K562 (cell line): Measurements from ENCODE around the gene ASIC3. TPM values are rescaled to one million over a fixed set of nuclear protein-coding genes. Genes with fewer than 3 reads are reported as not detected.

ENCODE experiments used
- AFF1 ChIP-seq, 2 experiments: fragments of 450-650 bp; IDR thresholded peaks; 2 replicates each; pipeline ENCODE4 v1.6.1; 2018; ENCODE audit warnings: mild to moderate bottlenecking in 2 of 2, low read depth in 1 of 2; ENCODE audit not compliant: partially characterized antibody in 2 of 2
- AFF4 ChIP-seq: sonication (generic); formaldehyde crosslinking; IDR thresholded peaks from 2 replicates; pipeline ENCODE4 v1.8.0; 2023; ENCODE audit warnings: mild to moderate bottlenecking, missing genetic modification reagents
- HIVEP1 ChIP-seq: fragments of 250-450 bp; sonication (Bioruptor Pico); IDR thresholded peaks from 2 replicates; pipeline ENCODE4 v1.4.0; 2020; ENCODE audit warnings: mild to moderate bottlenecking
- KLF13 ChIP-seq: fragments of 450-650 bp; IDR thresholded peaks from 2 replicates; pipeline ENCODE4 v1.6.1; 2016; ENCODE audit warnings: missing genetic modification characterization, low read depth, mild to moderate bottlenecking, missing compliant biosample characterization, moderate library complexity, borderline replicate concordance
- MIER1 ChIP-seq: fragments of 450-650 bp; IDR thresholded peaks from 2 replicates; pipeline ENCODE4 v1.6.1; 2016; ENCODE audit warnings: antibody characterized with exemption, mild to moderate bottlenecking, low read depth
- RB1 ChIP-seq: fragments of 450-650 bp; IDR thresholded peaks from 2 replicates; pipeline ENCODE4 v1.6.1; 2017; ENCODE audit warnings: low read depth, mild to moderate bottlenecking
- ZNF134 ChIP-seq: fragments of 250-450 bp; sonication (Bioruptor Pico); conservative IDR thresholded peaks from 2 replicates; pipeline ENCODE4 v1.4.0; 2020
- ZNF224 ChIP-seq: sonication (generic); formaldehyde crosslinking; IDR thresholded peaks from 2 replicates; pipeline ENCODE4 v1.8.0; 2022; ENCODE audit warnings: mild to moderate bottlenecking, missing genetic modification reagents
- ZNF318 ChIP-seq, 2 experiments: fragments of 450-650 bp; IDR thresholded peaks; 2 replicates each; pipeline ENCODE4 v1.6.1; 2016; ENCODE audit warnings: mild to moderate bottlenecking in 2 of 2, borderline replicate concordance in 1 of 2, low read depth in 1 of 2, moderate library complexity in 1 of 2
- polyA plus RNA-seq, 8 experiments: library from polyadenylated mRNA; depleted of rRNA in 4 of 8; stranded (reverse) in 5 of 8; unstranded in 3 of 8; fragments of >200 nt; fragmentation: Nextera tagmentation in 2 of 8; fragmentation: Illumina TruSeq in 1 of 8; extraction: Ambion mirVana in 2 of 8; extraction: Trizol in 1 of 8; gene quantifications; 2 replicates each; pipeline versions ENCODE4 v1.2.1 to v1.2.3, GENCODE V29; 2011 to 2014; ENCODE audit warnings: inconsistent platforms in 1 of 8, missing spikeins in 1 of 8
- total RNA-seq, 7 experiments: library from RNA; depleted of rRNA in 6 of 7; stranded (reverse); fragments of >200 nt in 6 of 7; fragmentation: Illumina TruSeq in 2 of 7; extraction: Trizol in 2 of 7; gene quantifications; 2 replicates each; pipeline versions ENCODE4 v1.2.1 to v1.2.3, GENCODE V29; 2011 to 2021; ENCODE audit warnings: low replicate concordance in 1 of 7

Gene ASIC3
- total and polyA plus RNA-seq, 9 of the 15 experiments (the other 6 are each of a cell fraction or from before 2014, with no cell fraction given): 0.11 to 5.0 (median 0.87) TPM

GRCh38 chr7:151085691-151086620 is 37.6 kb downstream of the ASIC3 start, which contains the start of gene AGAP3 (continued):
- TF ChIP-seq AFF1 (IDR thresholded peaks at IDR 0.05; ENCODE audit: low read depth in 1 of 2, partially characterized antibody in 2 of 2): peak in 1 of 2 experiments; percentile 13
- no peak for TF ChIP-seq ZNF318 (IDR thresholded peaks at IDR 0.05; ENCODE audit: borderline replicate concordance in 1 of 2, low read depth in 1 of 2)
- TF ChIP-seq MIER1: no peak
- no peak; the same call in 1 of the 2 replicates for TF ChIP-seq ZNF134
- no peak for TF ChIP-seq HIVEP1 (CRISPR knock-in tag)
- TF ChIP-seq ZNF224 (CRISPR knock-in tag): no peak
- TF ChIP-seq RB1: peak; percentile 76
- TF ChIP-seq AFF4: no peak
- peak; percentile 72 for TF ChIP-seq KLF13 (tag)
